Measurements from ENCODE around the gene CREB5. TPM values are rescaled to one million over a fixed set of nuclear protein-coding genes. Genes with fewer than 3 reads are reported as not detected.

The CREB5 gene
- polyA plus RNA-seq, 6 donors from 2014 or later: 0.40 to 0.66 TPM; not detected in 4

GRCh38 chr7:28455486-28455885, 43.2 kb downstream of the CREB5 start:
- ATAC-seq (ENCODE audit: low read depth in 2 of 2) (no peak), DNase-seq (no peak)
- H3K4me3 Mint-ChIP-seq: no peak overlapping the region
- H3K4me1 Mint-ChIP-seq: no peaks in the 10 kb centered on the region
- H3K36me3 Mint-ChIP-seq: no peaks in the 10 kb centered on the region
- no peak overlapping the region for H3K27ac Mint-ChIP-seq
- H3K9me3 Mint-ChIP-seq: no peaks in the 10 kb centered on the region
- peaks cover 0 to 9% (median 3%) of the 10 kb centered on the region in 3 donors for H3K27me3 Mint-ChIP-seq

GRCh38 chr7:28456044-28456443, 43.7 kb downstream of the CREB5 start:
- H3K4me3 Mint-ChIP-seq: no peak overlapping the region
- H3K9me3 Mint-ChIP-seq: no peaks in the 10 kb centered on the region
- H3K36me3 Mint-ChIP-seq: no peaks in the 10 kb centered on the region
- DNase-seq (no peak), ATAC-seq (ENCODE audit: low read depth in 2 of 2) (no peak)
- peaks cover 0 to 13% (median 8%) of the 10 kb centered on the region in 3 donors for H3K27me3 Mint-ChIP-seq
- no peaks in the 10 kb centered on the region for H3K4me1 Mint-ChIP-seq
- H3K27ac Mint-ChIP-seq: no peak overlapping the region

- Mint-ChIP-seq H3K27ac (no peak overlapping the region), H3K9me3 (peaks cover 0 to under 1% (median 0%) of the 10 kb centered on the region in 7 donors), H3K36me3 (no peaks in the 10 kb centered on the region), H3K4me1 (no peaks in the 10 kb centered on the region), H3K27me3 (peaks cover 5 to 14% (median 8%) of the 10 kb centered on the region in 3 donors), H3K4me3 (no peak overlapping the region)
- DNase-seq: no peak
- no peak for ATAC-seq (ENCODE audit: low read depth in 2 of 2)
Observed at GRCh38 chr7:28458732-28459131, 46.4 kb downstream of the CREB5 start.

- peaks cover 11 to 17% (median 12%) of the 10 kb centered on the region in 3 donors for H3K27me3 Mint-ChIP-seq
- no peaks in the 10 kb centered on the region for H3K4me1 Mint-ChIP-seq
- DNase-seq (no peak), ATAC-seq (ENCODE audit: low read depth in 2 of 2) (no peak)
- no peak overlapping the region for H3K27ac Mint-ChIP-seq
- no peaks in the 10 kb centered on the region for H3K36me3 Mint-ChIP-seq
- peaks cover 0 to 3% (median 0%) of the 10 kb centered on the region in 7 donors for H3K9me3 Mint-ChIP-seq
- no peak overlapping the region for H3K4me3 Mint-ChIP-seq
Observed at GRCh38 chr7:28459306-28459705, 47.0 kb downstream of the CREB5 start.

- H3K4me1 Mint-ChIP-seq: no peaks in the 10 kb centered on the region
Observed at GRCh38 chr7:28465697-28466096, 53.4 kb downstream of the CREB5 start.

GRCh38 chr7:28466341-28466740, 54.0 kb downstream of the CREB5 start:
- Mint-ChIP-seq H3K4me3 (no peak overlapping the region), H3K36me3 (no peaks in the 10 kb centered on the region), H3K9me3 (peaks cover 0 to 5% (median 0%) of the 10 kb centered on the region in 7 donors), H3K4me1 (no peaks in the 10 kb centered on the region), H3K27me3 (peaks cover 15 to 25% (median 19%) of the 10 kb centered on the region in 3 donors), H3K27ac (peak overlapping the region in 1 of 6 donors; percentile 42)
- DNase-seq (no peak), ATAC-seq (ENCODE audit: low read depth in 2 of 2) (no peak)

More at GRCh38 chr7:28465697-28466096, 53.4 kb downstream of the CREB5 start:
- Mint-ChIP-seq H3K36me3 (no peaks in the 10 kb centered on the region), H3K27ac (no peak overlapping the region), H3K9me3 (peaks cover 0 to 5% (median 0%) of the 10 kb centered on the region in 7 donors), H3K4me3 (no peak overlapping the region), H3K27me3 (peaks cover 17 to 25% (median 21%) of the 10 kb centered on the region in 3 donors)
- ATAC-seq (ENCODE audit: low read depth in 2 of 2) (no peak), DNase-seq (no peak)

GRCh38 chr7:28466885-28467284, 54.6 kb downstream of the CREB5 start:
- DNase-seq: no peak
- Mint-ChIP-seq H3K27me3 (peaks cover 15 to 24% (median 19%) of the 10 kb centered on the region in 3 donors), H3K4me3 (no peak overlapping the region), H3K4me1 (no peaks in the 10 kb centered on the region), H3K36me3 (no peaks in the 10 kb centered on the region), H3K9me3 (peaks cover 0 to 5% (median 0%) of the 10 kb centered on the region in 7 donors), H3K27ac (no peak overlapping the region)
- no peak for ATAC-seq (ENCODE audit: low read depth in 2 of 2)

GRCh38 chr7:28469562-28469961, 57.2 kb downstream of the CREB5 start:
- Mint-ChIP-seq H3K4me1 (no peaks in the 10 kb centered on the region), H3K27ac (no peak overlapping the region), H3K9me3 (peaks cover 0 to 5% (median 0%) of the 10 kb centered on the region in 7 donors), H3K36me3 (no peaks in the 10 kb centered on the region), H3K27me3 (peaks cover 12 to 33% (median 21%) of the 10 kb centered on the region in 3 donors), H3K4me3 (no peak overlapping the region)
- ATAC-seq (ENCODE audit: low read depth in 2 of 2) (no peak), DNase-seq (no peak)

GRCh38 chr7:28470344-28470743, 58.0 kb downstream of the CREB5 start:
- Mint-ChIP-seq H3K4me3 (no peak overlapping the region), H3K27ac (no peak overlapping the region), H3K27me3 (peaks cover 13 to 33% (median 21%) of the 10 kb centered on the region in 3 donors), H3K4me1 (peaks cover 0 to 1% (median 0%) of the 10 kb centered on the region in 3 donors), H3K9me3 (peaks cover 0 to 5% (median 0%) of the 10 kb centered on the region in 7 donors), H3K36me3 (no peaks in the 10 kb centered on the region)
- no peak for DNase-seq
- no peak for ATAC-seq (ENCODE audit: low read depth in 2 of 2)

- no peak overlapping the region for H3K27ac Mint-ChIP-seq
- H3K36me3 Mint-ChIP-seq: no peaks in the 10 kb centered on the region
- DNase-seq (no peak), ATAC-seq (ENCODE audit: low read depth in 2 of 2) (no peak)
- H3K9me3 Mint-ChIP-seq: peaks cover 0 to 5% (median 0%) of the 10 kb centered on the region in 7 donors
- peaks cover 7 to 23% (median 21%) of the 10 kb centered on the region in 3 donors for H3K27me3 Mint-ChIP-seq
- no peak overlapping the region for H3K4me3 Mint-ChIP-seq
- peaks cover 0 to 1% (median 0%) of the 10 kb centered on the region in 3 donors for H3K4me1 Mint-ChIP-seq
Observed at GRCh38 chr7:28472332-28472731, 60.0 kb downstream of the CREB5 start.

- Mint-ChIP-seq H3K4me3 (no peak overlapping the region), H3K4me1 (peaks cover 0 to 1% (median 0%) of the 10 kb centered on the region in 3 donors), H3K9me3 (peaks cover 0 to 5% (median 0%) of the 10 kb centered on the region in 7 donors), H3K27ac (no peak overlapping the region), H3K36me3 (no peaks in the 10 kb centered on the region), H3K27me3 (peaks cover 12 to 23% (median 18%) of the 10 kb centered on the region in 3 donors)
- ATAC-seq (ENCODE audit: low read depth in 2 of 2) (no peak), DNase-seq (no peak)
Observed at GRCh38 chr7:28473571-28474281, 61.4 kb downstream of the CREB5 start.

- Mint-ChIP-seq H3K9me3 (peaks cover 0 to 5% (median 0%) of the 10 kb centered on the region in 7 donors), H3K27me3 (peaks cover 12 to 23% (median 18%) of the 10 kb centered on the region in 3 donors), H3K27ac (no peak overlapping the region), H3K4me3 (no peak overlapping the region), H3K4me1 (peaks cover 0 to 1% (median 0%) of the 10 kb centered on the region in 3 donors), H3K36me3 (no peaks in the 10 kb centered on the region)
- DNase-seq (no peak), ATAC-seq (ENCODE audit: low read depth in 2 of 2) (no peak)
Observed at GRCh38 chr7:28474282-28474638, 61.9 kb downstream of the CREB5 start.

GRCh38 chr7:28474640-28475039, 62.3 kb downstream of the CREB5 start:
- peaks cover 12 to 23% (median 18%) of the 10 kb centered on the region in 3 donors for H3K27me3 Mint-ChIP-seq

GRCh38 chr7:28477041-28477442, 64.7 kb downstream of the CREB5 start:
- ATAC-seq (ENCODE audit: low read depth in 2 of 2) (no peak), DNase-seq (no peak)
- no peaks in the 10 kb centered on the region for H3K36me3 Mint-ChIP-seq
- H3K4me3 Mint-ChIP-seq: no peak overlapping the region
- H3K4me1 Mint-ChIP-seq: peaks cover 4 to 12% (median 6%) of the 10 kb centered on the region in 3 donors
- peaks cover 14 to 23% (median 17%) of the 10 kb centered on the region in 3 donors for H3K27me3 Mint-ChIP-seq
- no peaks in the 10 kb centered on the region for H3K9me3 Mint-ChIP-seq
- H3K27ac Mint-ChIP-seq: no peak overlapping the region

More at GRCh38 chr7:28474640-28475039, 62.3 kb downstream of the CREB5 start:
- DNase-seq (no peak), ATAC-seq (ENCODE audit: low read depth in 2 of 2) (no peak)
- Mint-ChIP-seq H3K4me1 (peaks cover 0 to 1% (median 0%) of the 10 kb centered on the region in 3 donors), H3K36me3 (no peaks in the 10 kb centered on the region), H3K9me3 (peaks cover 0 to 5% (median 0%) of the 10 kb centered on the region in 7 donors), H3K4me3 (no peak overlapping the region), H3K27ac (no peak overlapping the region)

Measured in naive B cell (primary cell).